Keratinocyte (primary cell): ENCODE measurements around the gene EPRS1.

ENCODE experiments used
- CTCF ChIP-seq, 3 experiments: IDR thresholded peaks in 1 of 3; conservative IDR thresholded peaks in 1 of 3; optimal IDR thresholded peaks in 1 of 3; 2 replicates in 2 of 3; 3 replicates in 1 of 3; pipeline versions ENCODE3 to v1.5.1; 2011; ENCODE audit warnings: low read length in 3 of 3, mild to moderate bottlenecking in 3 of 3, moderate library complexity in 2 of 3, control low read depth in 1 of 3, inconsistent platforms in 1 of 3; ENCODE audit not compliant: insufficient read depth in 2 of 3; ENCODE audit errors: extremely low read depth in 1 of 3
- EZH2 ChIP-seq: IDR thresholded peaks from one replicate; pipeline ENCODE4 v1.6.1; 2012; ENCODE audit warnings: inconsistent platforms, mild to moderate bottlenecking, low read length, moderate library complexity

- no peak for TF ChIP-seq EZH2
- TF ChIP-seq CTCF (optimal IDR thresholded peaks at IDR 0.05 in 1 of 3, IDR thresholded peaks at IDR 0.05 in 1 of 3, conservative IDR thresholded peaks at IDR 0.05 in 1 of 3; ENCODE audit: extremely low read depth in 1 of 3, insufficient read depth in 2 of 3, low read length in 3 of 3): no peak
These were observed 38.9 kb downstream of the EPRS1 start for GRCh38 chr1:220007438-220007837.
